Measurements from ENCODE around the gene METTL26. TPM values are rescaled to one million over a fixed set of nuclear protein-coding genes. Genes with fewer than 3 reads are reported as not detected.

Gene METTL26
- total RNA-seq, 4 donors from 2014 or later = 147 to 204 (median 176) TPM

GRCh38 chr16:662095-662494 lies 26.0 kb upstream of the METTL26 start:
- Histone ChIP-seq H3K27me3 (no peaks in the 10 kb centered on the region), H3K4me3 (no peak overlapping the region), H3K27ac (no peak overlapping the region), H3K4me1 (peaks cover 0 to 18% (median 14%) of the 10 kb centered on the region in 4 donors), H3K36me3 (peaks cover 0 to 26% (median 0%) of the 10 kb centered on the region in 3 donors), H3K9me3 (no peaks in the 10 kb centered on the region)
- DNase-seq (ENCODE audit: low spot score in 2 of 2) = no peak
- TF ChIP-seq POLR2A (IDR thresholded peaks at IDR 0.05) = no peak
- TF ChIP-seq, protein P1, sequence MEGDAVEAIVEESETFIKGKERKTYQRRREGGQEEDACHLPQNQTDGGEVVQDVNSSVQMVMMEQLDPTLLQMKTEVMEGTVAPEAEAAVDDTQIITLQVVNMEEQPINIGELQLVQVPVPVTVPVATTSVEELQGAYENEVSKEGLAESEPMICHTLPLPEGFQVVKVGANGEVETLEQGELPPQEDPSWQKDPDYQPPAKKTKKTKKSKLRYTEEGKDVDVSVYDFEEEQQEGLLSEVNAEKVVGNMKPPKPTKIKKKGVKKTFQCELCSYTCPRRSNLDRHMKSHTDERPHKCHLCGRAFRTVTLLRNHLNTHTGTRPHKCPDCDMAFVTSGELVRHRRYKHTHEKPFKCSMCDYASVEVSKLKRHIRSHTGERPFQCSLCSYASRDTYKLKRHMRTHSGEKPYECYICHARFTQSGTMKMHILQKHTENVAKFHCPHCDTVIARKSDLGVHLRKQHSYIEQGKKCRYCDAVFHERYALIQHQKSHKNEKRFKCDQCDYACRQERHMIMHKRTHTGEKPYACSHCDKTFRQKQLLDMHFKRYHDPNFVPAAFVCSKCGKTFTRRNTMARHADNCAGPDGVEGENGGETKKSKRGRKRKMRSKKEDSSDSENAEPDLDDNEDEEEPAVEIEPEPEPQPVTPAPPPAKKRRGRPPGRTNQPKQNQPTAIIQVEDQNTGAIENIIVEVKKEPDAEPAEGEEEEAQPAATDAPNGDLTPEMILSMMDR (IDR thresholded peaks at IDR 0.05) = no peak
- TF ChIP-seq EP300 (IDR thresholded peaks at IDR 0.05) = no peak
- WGBS, 2 donors = 91% methylated on average over 17 of the region's 19 CpGs; no CpG with 5 or more reads in 1 of the 2 donors

- Histone ChIP-seq H3K9me3 (no peaks in the 10 kb centered on the region), H3K4me1 (peaks cover 0 to 16% (median 14%) of the 10 kb centered on the region in 4 donors), H3K27me3 (no peaks in the 10 kb centered on the region), H3K4me3 (peak overlapping the region in 1 of 4 donors; percentile 48), H3K36me3 (peaks cover 0 to 34% (median 0%) of the 10 kb centered on the region in 3 donors), H3K27ac (peak overlapping the region in 3 of 4 donors; percentile 60 to 87 (median 86))
- WGBS, 2 donors = 41 to 45% methylated on average over 32 to 33 of the region's 35 CpGs
- no peak for DNase-seq (ENCODE audit: low spot score in 2 of 2)
- TF ChIP-seq, protein P1 (IDR thresholded peaks at IDR 0.05) = peak in 1 of 5 experiments; percentile 17
- no peak for TF ChIP-seq EP300 (IDR thresholded peaks at IDR 0.05)
These were observed 25.2 kb upstream of the METTL26 start for GRCh38 chr16:661184-661821.

GRCh38 chr16:660459-661183 lies 24.5 kb upstream of the METTL26 start:
- peaks cover 0 to 41% (median 0%) of the 10 kb centered on the region in 3 donors for H3K36me3 ChIP-seq
- DNase-seq (ENCODE audit: low spot score in 2 of 2) = peak; percentile 84 to 87
- TF ChIP-seq POLR2A (IDR thresholded peaks at IDR 0.05) (peak in 1 of 2 donors; percentile 52), EP300 (IDR thresholded peaks at IDR 0.05) (peak in 1 of 2 donors; percentile 63)
- TF ChIP-seq, protein P1 (IDR thresholded peaks at IDR 0.05) = peak; percentile 54 to 87 (median 77)
- no peaks in the 10 kb centered on the region for H3K9me3 ChIP-seq
- H3K4me1 ChIP-seq = peaks cover 0 to 16% (median 14%) of the 10 kb centered on the region in 4 donors
- peak overlapping the region in 1 of 4 donors; percentile 48 for H3K4me3 ChIP-seq
- H3K27me3 ChIP-seq = no peaks in the 10 kb centered on the region
- H3K27ac ChIP-seq = peak overlapping the region in 3 of 4 donors; percentile 60 to 90 (median 86)
- 12 to 33% methylated on average over 5 to 16 of the region's 43 CpGs for WGBS, 2 donors

GRCh38 chr16:660132-660458 lies 24.0 kb upstream of the METTL26 start:
- TF ChIP-seq EP300 (IDR thresholded peaks at IDR 0.05) (no peak), POLR2A (IDR thresholded peaks at IDR 0.05) (no peak)
- H3K36me3 ChIP-seq = peaks cover 0 to 46% (median 0%) of the 10 kb centered on the region in 3 donors
- 58 to 60% methylated on average over 6 of the region's 6 CpGs for WGBS, 2 donors
- H3K27me3 ChIP-seq = no peaks in the 10 kb centered on the region
- no peaks in the 10 kb centered on the region for H3K9me3 ChIP-seq
- peaks cover 0 to 16% (median 14%) of the 10 kb centered on the region in 4 donors for H3K4me1 ChIP-seq
- peak overlapping the region in 3 of 4 donors; percentile 53 to 90 (median 86) for H3K27ac ChIP-seq
- no peak for DNase-seq (ENCODE audit: low spot score in 2 of 2)
- H3K4me3 ChIP-seq = peak overlapping the region in 1 of 4 donors; percentile 48

- Histone ChIP-seq H3K4me1 (peaks cover 0 to 16% (median 14%) of the 10 kb centered on the region in 4 donors), H3K36me3 (peaks cover 0 to 51% (median 0%) of the 10 kb centered on the region in 3 donors), H3K9me3 (no peaks in the 10 kb centered on the region), H3K27me3 (no peaks in the 10 kb centered on the region), H3K27ac (peak overlapping the region in 2 of 4 donors; percentile 86 to 90), H3K4me3 (no peak overlapping the region)
- WGBS, 2 donors = 69 to 86% methylated on average over 16 of the region's 20 CpGs
- DNase-seq (ENCODE audit: low spot score in 2 of 2) = no peak
- TF ChIP-seq, protein P1 (IDR thresholded peaks at IDR 0.05) = no peak
These were observed 23.5 kb upstream of the METTL26 start for GRCh38 chr16:659618-660017.
